IPS-18c (cell line): ENCODE data around the gene SYPL1.
A peak's percentile ranks its signal among the peaks of the same experiment; 100 is the strongest.

Experiments
- H3K4me3 ChIP-seq: 2 replicates; pipeline ENCODE4 v1.7.0; 2013; ENCODE audit warnings: low read depth, mild to moderate bottlenecking, low read length, moderate library complexity; ENCODE audit not compliant: insufficient read depth
- H3K9me3 ChIP-seq: one replicate; pipeline ENCODE4 v1.6.1; 2013; ENCODE audit warnings: mild to moderate bottlenecking, low read length, moderate library complexity; ENCODE audit not compliant: control insufficient read depth, insufficient read depth

Gene SYPL1

GRCh38 chr7:106126170-106126938 lies 14.2 kb upstream of the SYPL1 start:
- H3K4me3 ChIP-seq: no peak overlapping the region

GRCh38 chr7:106125417-106125816 lies 13.3 kb upstream of the SYPL1 start:
- Histone ChIP-seq H3K4me3 (no peak overlapping the region), H3K9me3 (no peaks in the 10 kb centered on the region)

More at GRCh38 chr7:106126170-106126938, 14.2 kb upstream of the SYPL1 start:
- no peaks in the 10 kb centered on the region for H3K9me3 ChIP-seq

- no peaks in the 10 kb centered on the region for H3K9me3 ChIP-seq
Measured at GRCh38 chr7:106124186-106124585, 12.1 kb upstream of the SYPL1 start.

GRCh38 chr7:106122713-106123112 lies 10.6 kb upstream of the SYPL1 start:
- H3K4me3 ChIP-seq: no peak overlapping the region

More at GRCh38 chr7:106124186-106124585, 12.1 kb upstream of the SYPL1 start:
- no peak overlapping the region for H3K4me3 ChIP-seq

GRCh38 chr7:106121189-106121810 lies 9.2 kb upstream of the SYPL1 start:
- Histone ChIP-seq H3K9me3 (no peaks in the 10 kb centered on the region), H3K4me3 (no peak overlapping the region)

More at GRCh38 chr7:106122713-106123112, 10.6 kb upstream of the SYPL1 start:
- H3K9me3 ChIP-seq: no peaks in the 10 kb centered on the region

- Histone ChIP-seq H3K4me3 (no peak overlapping the region), H3K9me3 (no peaks in the 10 kb centered on the region)
Measured at GRCh38 chr7:106120500-106120899, 8.4 kb upstream of the SYPL1 start.

- Histone ChIP-seq H3K4me3 (no peak overlapping the region), H3K9me3 (no peaks in the 10 kb centered on the region)
Measured at GRCh38 chr7:106119719-106120118, 7.6 kb upstream of the SYPL1 start.

- H3K4me3 ChIP-seq: no peak overlapping the region
- no peaks in the 10 kb centered on the region for H3K9me3 ChIP-seq
Measured at GRCh38 chr7:106117786-106118544, 5.9 kb upstream of the SYPL1 start.

- H3K4me3 ChIP-seq: no peak overlapping the region
- H3K9me3 ChIP-seq: no peaks in the 10 kb centered on the region
Measured at GRCh38 chr7:106116161-106116704, 4.1 kb upstream of the SYPL1 start.

- no peaks in the 10 kb centered on the region for H3K9me3 ChIP-seq
- no peak overlapping the region for H3K4me3 ChIP-seq
Measured at GRCh38 chr7:106114716-106115383, 2.7 kb upstream of the SYPL1 start.

GRCh38 chr7:106112972-106113421 lies 885 bp upstream of the SYPL1 start:
- H3K4me3 ChIP-seq: peak overlapping the region; percentile 68; the same call in 1 of the 2 replicates

GRCh38 chr7:106111655-106112117 lies 426 bp downstream of the SYPL1 start:
- H3K9me3 ChIP-seq: no peaks in the 10 kb centered on the region
- H3K4me3 ChIP-seq: peak overlapping the region; percentile 68

More at GRCh38 chr7:106112972-106113421, 885 bp upstream of the SYPL1 start:
- H3K9me3 ChIP-seq: no peaks in the 10 kb centered on the region

- H3K4me3 ChIP-seq: peak overlapping the region; percentile 68
- no peaks in the 10 kb centered on the region for H3K9me3 ChIP-seq
Measured at GRCh38 chr7:106110885-106111654, 1.0 kb downstream of the SYPL1 start.

GRCh38 chr7:106110238-106110560 lies 1.9 kb downstream of the SYPL1 start:
- Histone ChIP-seq H3K4me3 (no peak overlapping the region), H3K9me3 (no peaks in the 10 kb centered on the region)

GRCh38 chr7:106109521-106110237 lies 2.4 kb downstream of the SYPL1 start:
- H3K9me3 ChIP-seq: no peaks in the 10 kb centered on the region
- no peak overlapping the region for H3K4me3 ChIP-seq

GRCh38 chr7:106108991-106109390 lies 3.1 kb downstream of the SYPL1 start:
- Histone ChIP-seq H3K9me3 (no peaks in the 10 kb centered on the region), H3K4me3 (no peak overlapping the region; the same call in 1 of the 2 replicates)
